ENCODE measurements around the gene ANKDD1A.

The ANKDD1A gene

DNA sequence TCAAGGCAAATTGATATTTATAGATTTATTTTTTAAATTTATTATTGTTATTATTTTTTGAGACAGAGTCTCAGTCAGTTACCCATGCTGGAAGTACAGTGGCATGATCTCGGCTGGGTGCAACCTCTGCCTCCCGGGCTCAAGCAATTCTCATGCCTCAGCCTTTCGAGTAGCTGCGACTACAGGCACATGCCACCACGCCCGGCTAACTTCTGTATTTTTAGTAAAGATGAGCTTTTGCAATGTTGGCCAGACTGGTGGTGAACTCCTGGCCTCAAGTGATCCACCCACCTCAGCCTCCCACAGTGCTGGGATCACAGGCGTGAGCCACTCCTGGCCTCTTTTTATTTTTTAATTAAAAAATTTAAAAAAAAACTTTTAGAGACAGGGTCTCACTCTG is 59.0 kb downstream of the ANKDD1A start:
- DNase-seq, result no peak

DNA sequence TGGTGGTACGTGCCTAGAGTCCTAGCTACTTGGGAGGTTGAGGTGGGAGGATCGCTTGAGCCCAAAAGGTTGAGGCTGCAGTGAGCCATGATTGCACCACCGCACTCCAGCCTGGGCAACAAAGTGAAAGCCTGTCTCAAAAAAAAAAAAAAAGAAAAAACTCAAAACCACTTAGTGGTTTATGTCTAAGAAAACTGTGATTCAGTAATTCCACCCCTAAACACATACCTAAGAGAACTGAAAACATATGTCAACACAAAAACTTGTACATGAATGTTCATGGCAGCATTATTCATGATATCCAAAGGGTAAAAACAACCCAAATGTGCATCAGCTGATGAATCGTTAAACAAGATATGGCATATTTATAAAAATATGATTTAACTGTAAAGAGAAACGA is 63.7 kb downstream of the ANKDD1A start:
- DNase-seq, result no peak

DNA sequence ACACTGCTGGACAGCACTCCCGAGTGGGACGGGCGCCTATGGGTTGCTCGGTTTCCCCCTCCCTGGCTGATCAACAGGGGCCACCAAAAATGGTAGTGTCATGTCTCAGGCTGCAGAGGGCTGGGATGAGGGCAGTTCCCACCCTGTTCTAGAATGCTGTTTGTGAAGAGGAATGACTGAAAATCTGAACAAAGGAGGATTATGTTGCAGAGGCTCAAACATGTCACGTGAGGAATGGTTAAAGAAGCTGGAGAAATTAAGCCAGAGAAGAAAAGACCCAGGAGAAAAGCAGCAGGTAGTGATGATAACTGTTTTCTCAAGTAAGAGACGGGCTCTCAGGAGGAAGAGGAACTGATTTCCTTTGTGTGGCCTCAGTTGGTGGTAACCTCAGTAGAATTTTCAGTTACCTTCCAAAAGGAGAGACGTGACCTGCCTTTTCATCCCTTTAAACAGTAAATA is 67.6 kb downstream of the ANKDD1A start:
- no peak for DNase-seq

DNA sequence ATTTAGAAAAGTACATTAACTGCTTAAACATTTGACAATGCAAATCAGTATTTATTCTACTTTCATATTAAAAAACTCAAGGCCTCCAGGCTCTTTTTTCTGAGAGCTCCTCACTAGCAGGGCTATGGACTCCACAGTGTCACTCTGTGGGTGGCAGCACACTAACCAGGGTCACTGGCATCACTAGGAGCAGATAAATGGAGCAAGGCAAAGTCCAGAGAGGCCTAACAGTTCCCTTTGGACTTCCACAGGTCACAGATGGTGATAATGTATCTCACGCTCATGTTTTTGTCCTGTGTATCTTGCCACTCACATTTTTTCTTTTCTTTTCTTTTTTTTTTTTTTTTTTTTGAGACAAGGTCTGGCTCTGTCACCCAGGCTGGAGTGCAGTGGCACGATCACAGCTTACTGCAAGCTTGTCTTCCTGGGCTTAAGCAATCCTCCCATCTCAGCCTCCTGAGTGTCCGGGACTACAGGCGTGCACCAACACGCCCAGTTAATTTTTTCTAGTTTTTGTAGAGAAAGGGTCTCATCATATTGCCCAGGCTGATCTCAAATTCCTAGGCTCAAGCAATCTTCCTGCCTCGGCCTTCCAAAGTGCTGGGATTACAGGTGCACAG is 70.2 kb downstream of the ANKDD1A start:
- DNase-seq, result no peak

DNA sequence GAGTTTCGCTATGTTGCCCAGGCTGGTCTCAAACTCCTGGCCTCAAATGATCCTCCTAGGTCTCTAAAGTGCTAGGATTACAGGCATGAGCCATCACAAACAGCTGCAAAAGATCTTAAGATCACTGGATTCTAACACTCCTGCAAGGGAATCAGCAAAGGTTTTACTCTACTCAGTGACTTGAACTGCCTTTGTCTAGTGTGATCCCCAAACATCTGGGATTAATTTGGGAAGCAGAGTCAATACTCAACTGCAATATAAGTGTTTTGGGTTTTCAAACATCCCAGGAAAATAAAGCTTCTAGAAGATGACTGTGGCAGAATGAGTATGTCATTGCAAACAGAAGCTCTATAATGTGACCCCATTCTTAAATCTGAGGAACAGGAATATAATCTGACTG is 70.8 kb downstream of the ANKDD1A start:
- DNase-seq, result no peak

DNA sequence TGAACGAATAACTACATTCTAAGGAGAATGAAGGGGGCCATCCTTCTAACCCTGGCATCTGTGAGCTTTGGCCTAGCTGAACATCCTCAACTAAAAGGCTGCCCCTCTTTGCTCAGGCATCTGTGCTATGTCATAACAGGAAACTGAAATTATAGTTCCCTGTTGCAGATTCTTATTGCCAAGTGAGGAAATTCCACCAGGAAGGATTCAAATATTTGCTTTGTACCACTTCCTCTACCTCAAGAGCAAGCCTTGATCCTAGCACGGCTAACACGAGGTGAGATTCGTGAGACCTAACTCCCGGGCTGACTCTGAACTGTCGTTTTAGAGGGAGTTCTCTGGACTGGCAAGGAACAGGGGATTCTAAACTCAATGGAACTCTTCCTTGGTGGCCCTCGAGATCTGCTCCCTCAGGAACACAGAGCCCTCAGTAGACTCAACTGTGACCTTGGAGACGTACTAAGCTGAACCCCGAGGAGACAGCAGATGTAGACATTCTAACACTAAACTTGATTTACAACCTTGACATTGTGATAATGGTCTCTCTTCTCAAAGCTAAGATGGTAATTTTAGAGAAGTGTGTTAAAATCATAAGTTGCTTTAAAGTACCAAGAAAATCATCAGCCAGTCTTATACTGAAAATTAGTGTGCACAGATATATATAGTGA is 73.8 kb downstream of the ANKDD1A start:
- no peak for DNase-seq

DNA sequence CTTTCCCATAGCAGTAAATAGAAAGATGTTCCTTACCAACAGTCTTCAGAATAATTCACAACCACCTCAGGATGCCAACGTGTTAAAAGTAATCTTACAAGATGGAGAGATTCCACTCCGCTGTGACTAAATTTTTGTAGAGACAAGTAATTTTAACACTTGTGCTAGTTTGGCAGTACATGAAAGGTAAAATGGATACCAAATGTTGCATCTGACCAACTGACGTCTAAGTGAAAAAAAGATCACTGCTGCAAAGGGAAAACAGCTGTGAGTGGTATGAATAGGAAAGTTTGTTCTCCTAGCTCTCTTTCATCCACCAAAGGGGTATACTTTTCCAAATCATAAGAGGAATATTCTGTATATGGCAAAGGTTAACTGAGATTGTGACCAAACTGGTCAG is 75.4 kb downstream of the ANKDD1A start:
- DNase-seq, result no peak

DNA sequence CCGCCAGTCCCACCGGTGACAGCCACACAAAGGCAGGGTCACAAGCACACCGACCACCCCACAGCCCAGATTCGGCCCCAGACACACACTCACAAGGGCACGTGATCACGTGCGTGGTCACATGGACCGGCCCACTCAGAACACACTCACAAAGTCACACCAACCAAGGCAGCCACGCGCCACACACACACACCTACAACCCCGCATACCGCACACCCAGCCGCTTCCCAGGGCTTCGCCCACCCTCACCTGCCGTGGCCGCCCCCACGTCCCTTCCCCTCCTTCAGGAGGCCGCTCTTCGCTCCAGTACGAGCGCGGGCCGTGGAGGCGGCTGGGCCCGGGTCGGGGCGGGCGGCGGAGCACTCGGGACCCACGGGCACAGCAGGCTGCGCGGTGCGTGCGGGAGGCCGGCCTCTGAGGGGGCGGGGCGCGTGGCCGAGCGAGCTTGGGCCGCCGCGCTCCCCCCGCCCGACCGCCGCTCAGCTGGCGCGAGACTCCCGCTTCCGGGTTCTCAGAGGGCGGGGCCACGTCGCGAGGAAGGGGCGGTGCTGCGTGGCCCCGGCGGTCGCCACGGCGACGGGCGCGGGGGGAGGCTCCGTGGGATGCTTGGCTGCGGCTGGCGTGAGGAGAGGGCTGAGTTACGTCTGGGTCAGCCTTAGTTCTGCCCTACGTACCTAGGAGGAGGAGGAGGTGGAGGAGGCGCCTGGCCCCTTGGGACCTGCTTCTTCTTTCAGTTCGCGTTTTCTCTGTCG is 77.9 kb downstream of the ANKDD1A start, which contains the start of gene SPG21:
TSS of gene SPG21 (minus strand) at position 499 of the 752 bp plus-strand sequence. CDS start 6,345 bp downstream, outside the sequence.
- peak; percentile 95 for DNase-seq

DNA sequence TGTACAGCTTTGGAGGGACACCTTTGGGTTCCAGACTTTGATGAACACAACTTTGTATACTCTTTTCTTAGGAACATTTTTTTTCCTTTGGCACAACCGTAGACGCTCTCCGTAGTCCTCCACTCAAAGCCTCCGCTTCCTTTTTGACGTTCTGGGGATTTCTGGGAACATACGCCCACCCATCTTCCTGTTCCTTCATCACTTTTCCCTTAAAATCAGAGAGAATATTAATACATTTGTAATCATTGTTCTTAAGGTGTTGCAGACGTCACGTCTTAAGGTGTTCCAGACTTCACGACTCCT is 78.4 kb downstream of the ANKDD1A start:
- no peak for DNase-seq

DNA sequence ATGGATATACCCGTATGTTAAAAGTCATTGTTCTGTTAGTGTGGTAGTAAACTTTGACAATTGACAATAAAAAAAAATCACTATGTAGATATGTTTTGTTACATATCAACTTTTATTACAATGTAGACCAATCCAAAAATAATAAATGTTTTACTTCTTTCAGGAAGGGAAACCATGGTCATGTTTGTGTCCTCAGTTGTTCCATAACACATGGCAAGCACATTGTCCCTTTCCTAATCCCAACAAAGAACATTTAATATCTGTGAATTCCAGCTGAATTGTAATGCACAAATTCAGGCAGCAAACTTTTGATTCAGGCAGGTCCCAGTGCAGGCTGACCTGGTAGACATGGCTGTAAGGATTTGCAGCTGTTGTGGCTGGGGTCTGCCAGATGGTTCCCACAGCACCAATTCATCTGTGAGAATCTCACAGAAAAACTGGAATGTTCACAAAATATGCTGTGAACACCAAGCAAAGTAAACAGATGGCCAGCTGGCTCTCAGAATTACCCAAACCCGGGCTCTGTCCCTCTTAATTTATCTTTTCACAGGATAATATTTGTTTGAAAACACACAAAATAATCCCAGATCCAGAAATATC is 79.9 kb downstream of the ANKDD1A start:
- DNase-seq, result no peak

DNA sequence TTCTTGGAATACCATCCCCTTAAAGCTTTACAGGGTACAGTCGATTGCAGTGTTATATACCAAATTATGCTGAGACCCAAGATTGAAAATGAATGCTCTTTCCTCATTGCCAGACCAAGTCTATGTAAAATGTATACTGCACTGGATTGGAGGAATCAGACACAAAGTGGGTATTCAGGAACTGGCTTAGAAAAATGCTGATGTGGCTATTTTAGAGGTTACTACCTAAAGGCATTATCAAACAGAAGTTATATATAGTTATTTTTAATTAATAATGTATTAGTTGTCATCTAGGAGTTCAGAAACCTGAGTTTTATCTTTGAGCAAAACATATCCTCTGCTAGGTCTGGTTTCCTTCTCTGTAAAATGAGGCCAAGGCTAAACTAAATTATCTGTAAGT is 81.6 kb downstream of the ANKDD1A start:
- DNase-seq, result no peak

DNA sequence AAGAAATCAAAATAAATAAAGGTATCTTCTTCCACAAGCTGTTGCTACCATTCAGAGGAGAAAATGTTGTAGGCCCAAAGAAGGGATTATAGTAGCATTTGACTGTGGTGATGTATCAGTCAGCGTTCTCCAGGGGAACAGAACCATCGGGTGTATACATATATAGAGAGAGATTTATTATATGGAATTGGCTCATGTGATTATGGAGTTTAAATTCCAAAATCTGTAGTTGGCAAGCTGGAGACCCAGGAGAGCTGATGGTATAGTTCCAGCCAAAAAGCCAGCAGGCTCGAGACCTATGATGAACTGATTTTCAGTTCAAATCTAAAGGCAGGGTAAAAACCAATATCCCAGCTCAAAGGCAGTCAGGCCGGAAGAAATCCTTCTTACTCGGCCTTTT is 85.4 kb downstream of the ANKDD1A start:
- no peak for DNase-seq

DNA sequence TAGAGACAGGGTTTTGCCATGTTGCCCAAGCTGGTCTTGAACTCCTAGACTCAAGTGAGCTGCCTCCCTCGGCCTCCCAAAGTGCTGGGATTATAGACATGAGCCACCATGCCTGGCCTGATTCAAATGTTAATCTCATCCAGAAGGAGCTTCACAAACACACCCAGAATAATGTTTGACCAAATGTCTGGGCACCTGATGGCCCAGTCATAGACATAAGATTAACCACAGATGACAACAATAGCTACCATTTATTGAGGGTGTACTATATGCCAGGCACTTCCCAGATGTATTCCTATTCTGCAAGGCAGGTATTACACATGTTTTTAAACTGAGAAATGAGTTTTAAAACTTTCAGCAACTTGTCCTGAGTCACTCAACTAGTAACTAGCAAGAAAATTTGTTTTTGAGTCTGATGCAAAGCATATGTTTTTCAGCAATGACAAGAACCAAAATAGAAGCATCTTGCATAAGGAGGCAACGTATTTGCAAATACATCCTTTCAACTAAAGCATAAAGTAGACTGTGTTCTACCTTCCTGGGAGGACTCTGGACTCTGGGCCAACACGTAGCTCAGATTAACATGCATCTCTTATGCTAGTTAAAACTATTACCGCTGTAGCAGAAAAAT is 86.2 kb downstream of the ANKDD1A start:
- no peak for DNase-seq

DNA sequence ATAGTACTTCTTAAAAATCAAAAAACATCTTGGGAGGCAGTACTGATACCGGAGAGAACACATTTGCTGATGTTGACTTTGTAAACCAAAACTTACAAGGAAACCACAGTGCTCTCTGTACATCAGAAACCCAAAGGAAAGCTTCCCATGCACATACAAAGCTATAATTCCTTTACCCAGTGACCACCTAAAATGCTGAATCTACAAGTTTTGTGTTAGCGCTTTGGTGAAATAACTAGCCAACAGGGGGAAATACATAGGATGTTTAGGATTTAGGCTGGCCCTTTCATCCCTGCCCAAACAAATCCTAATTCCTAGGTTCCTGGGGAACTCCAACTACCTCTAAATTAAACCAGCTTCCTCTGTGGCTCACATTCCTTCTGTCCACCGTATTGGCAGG is 93.3 kb downstream of the ANKDD1A start:
- DNase-seq, result no peak

DNA sequence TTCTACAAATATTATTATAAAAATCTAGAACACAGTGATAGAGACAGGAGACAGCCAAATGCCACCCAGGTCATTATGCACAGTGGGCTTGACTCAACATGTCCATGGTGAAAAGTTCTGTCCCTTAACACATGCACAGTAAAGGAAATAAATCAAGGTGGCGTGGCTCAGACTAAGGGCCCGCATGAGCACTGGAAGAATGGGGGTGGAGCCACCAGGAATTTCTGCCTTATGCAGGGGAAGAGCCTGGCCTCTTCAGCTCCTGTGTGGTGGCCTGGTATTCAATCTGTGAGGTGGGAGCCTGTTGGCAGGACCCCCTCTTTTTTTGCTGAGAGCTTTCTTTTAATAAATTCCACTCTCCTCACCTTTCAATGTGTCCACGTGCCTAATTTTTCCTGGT is 95.2 kb downstream of the ANKDD1A start:
- DNase-seq, result no peak
